Lung (tissue), 12 donors: ENCODE results near the gene MSANTD1. TPM values are rescaled to one million over a fixed set of nuclear protein-coding genes. Genes with fewer than 3 reads are reported as not detected.

Experiments used
- ATAC-seq: fragments of 200-7000 bp; cut with Tn5 transposase; one replicate; pipeline ENCODE4 v1.9.1; 2020; ENCODE audit warnings: moderate number of reproducible peaks; ENCODE audit not compliant: insufficient read depth, low FRiP score
- DNase-seq, 3 donors: peaks; one replicate each; pipeline ENCODE4 v3.0.0-alpha.2; 2013 to 2017
- H3K27ac ChIP-seq, 2 donors: one replicate each; pipeline ENCODE4 v1.5.1; 2013; ENCODE audit warnings: mild to moderate bottlenecking in 2 of 2, moderate library complexity in 2 of 2, control low read depth in 1 of 2, inconsistent platforms in 1 of 2, low read depth in 1 of 2, low read length in 1 of 2
- H3K27me3 ChIP-seq, 3 donors: one replicate each; pipeline ENCODE4 v1.5.1; 2013; ENCODE audit warnings: low read length in 2 of 3; ENCODE audit not compliant: control insufficient read depth in 3 of 3, insufficient read depth in 3 of 3
- H3K36me3 ChIP-seq, 4 donors: one replicate each; pipeline ENCODE4 v1.5.1; 2013; ENCODE audit warnings: low read length in 4 of 4, mild to moderate bottlenecking in 1 of 4, moderate library complexity in 1 of 4; ENCODE audit not compliant: control insufficient read depth in 4 of 4, insufficient read depth in 4 of 4
- H3K4me1 ChIP-seq, 5 donors: one replicate each; pipeline ENCODE4 v1.5.1; 2013; ENCODE audit warnings: low read length in 5 of 5, mild to moderate bottlenecking in 2 of 5, moderate library complexity in 1 of 5; ENCODE audit not compliant: control insufficient read depth in 5 of 5, insufficient read depth in 5 of 5
- H3K4me3 ChIP-seq: one replicate; pipeline ENCODE4 v1.5.1; 2013; ENCODE audit warnings: mild to moderate bottlenecking, control low read depth, moderate library complexity
- H3K9ac ChIP-seq, 2 donors: one replicate each; pipeline ENCODE4 v1.5.1; 2013; ENCODE audit warnings: low read length in 2 of 2, control low read depth in 1 of 2; ENCODE audit not compliant: insufficient read depth in 1 of 2
- H3K9me3 ChIP-seq, 4 donors: one replicate each; pipeline ENCODE4 v1.5.1; 2013; ENCODE audit warnings: low read length in 3 of 4, mild to moderate bottlenecking in 1 of 4, moderate library complexity in 1 of 4; ENCODE audit not compliant: control insufficient read depth in 4 of 4, insufficient read depth in 3 of 4
- WGBS, 2 donors: extraction: QIAGEN DNeasy Blood & Tissue Kit; methylation state at CpG; one replicate each; pipeline ENCODE4 v1.1.7; 2013; 5-methylcytosine and 5-hydroxymethylcytosine counted together
- polyA plus RNA-seq, 2 donors: library from polyadenylated mRNA; stranded (reverse); fragments of 200-250 nt; gene quantifications; one replicate each; pipeline ENCODE4 v1.2.1, GENCODE V29; 2013
- total RNA-seq, 2 donors: library from RNA; depleted of rRNA in 1 of 2; stranded (reverse); fragments of >200 nt in 1 of 2; gene quantifications; one replicate each; pipeline ENCODE4 v1.2.1, GENCODE V29; 2014 to 2021
- TF ChIP-seq, protein P1 (sequence below): IDR thresholded peaks from 2 replicates; pipeline ENCODE4 v1.5.1; 2012; ENCODE audit warnings: mild to moderate bottlenecking; ENCODE audit errors: control extremely low read depth, extremely low read depth
- donor health status: control.
- donor health status: control.
- donor health status: Bipolar disorder and iron deficiency.
- donor health status: healthy.
- donor health status: DM: yes; HTN: yes; CAD: no.

Gene MSANTD1
- total and polyA plus RNA-seq, 4 donors: 0.35 to 1.4 (median 0.88) TPM

DNA sequence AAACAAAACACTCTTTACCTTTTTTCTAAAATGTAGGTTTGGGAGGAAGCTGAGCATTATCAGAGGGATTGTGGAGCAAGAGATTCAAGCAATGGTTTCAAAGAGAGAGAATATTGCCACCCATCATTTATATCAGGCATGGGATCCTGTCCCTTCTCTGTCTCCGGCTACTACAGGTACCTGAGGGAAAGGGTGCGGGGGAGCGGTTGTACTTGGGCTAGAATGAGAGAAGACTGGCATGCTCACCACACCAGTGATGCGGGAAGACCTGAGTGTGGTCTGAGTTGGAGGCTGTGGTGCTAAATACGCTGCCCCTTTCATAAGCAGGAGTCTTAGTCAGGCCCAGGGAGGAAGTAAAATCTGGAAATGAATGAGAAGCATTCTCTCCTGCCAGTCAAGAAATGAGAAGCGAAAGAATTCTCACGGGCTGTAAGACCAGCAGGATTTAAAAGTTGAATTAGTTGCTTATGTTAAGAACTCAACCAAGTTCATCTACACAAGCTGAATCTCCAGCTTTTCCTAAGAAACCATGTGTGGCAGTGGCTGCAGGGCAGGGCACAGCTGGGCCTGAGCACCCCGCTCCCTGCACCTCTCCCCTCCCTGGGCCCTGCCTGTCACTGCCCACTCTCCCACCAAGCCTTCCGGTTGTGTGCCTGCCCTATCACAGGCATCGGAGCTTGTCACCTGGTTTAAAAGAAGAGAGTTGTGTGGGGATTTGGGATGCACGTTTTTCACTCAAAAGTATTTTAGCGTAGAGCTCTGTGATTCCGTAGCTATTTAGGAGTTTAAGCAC lies 24.8 kb upstream of the MSANTD1 start:
- no peak overlapping the region for H3K27ac ChIP-seq
- ATAC-seq: no peak

DNA sequence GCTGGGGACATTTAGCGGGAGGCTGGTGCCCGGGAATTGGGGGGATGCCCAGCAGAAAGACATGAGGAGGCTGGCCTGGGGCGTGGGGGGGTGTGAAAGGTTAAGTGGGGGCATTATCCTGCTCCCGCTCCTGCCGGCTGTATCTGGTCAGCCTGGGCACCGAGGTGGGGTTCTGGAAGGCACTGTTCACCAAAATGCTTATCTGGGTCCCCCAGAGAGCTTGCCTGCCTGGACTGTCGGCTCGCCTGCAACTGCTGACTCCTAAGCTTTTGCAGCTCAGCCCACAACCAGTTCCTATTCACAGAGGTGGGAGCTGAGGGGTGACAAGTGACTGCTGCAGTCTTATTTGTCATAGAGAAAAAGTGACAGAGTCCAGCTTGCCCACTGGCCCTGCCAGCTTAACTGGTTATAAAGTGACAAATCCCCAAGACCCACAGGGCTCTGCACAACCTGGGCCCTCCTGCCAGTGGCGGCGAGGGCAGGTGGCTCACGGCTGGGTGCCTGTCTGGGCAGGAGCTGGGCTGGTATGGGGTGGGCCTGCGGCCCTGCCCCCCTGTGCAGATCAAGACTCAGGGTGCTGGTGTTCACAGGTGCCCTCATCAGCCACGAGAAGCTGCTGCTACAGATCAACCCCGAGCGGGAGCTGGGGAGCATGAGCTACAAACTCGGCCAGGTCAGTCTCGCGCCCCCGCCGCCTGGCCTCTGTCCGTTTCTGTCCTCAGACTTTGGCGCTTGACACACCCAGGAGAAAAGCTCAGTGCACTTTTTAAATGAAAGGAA lies 23.7 kb upstream of the MSANTD1 start:
- no peak overlapping the region for H3K9ac ChIP-seq
- DNase-seq (no peak), ATAC-seq (no peak)
- H3K27ac ChIP-seq: no peak overlapping the region
- H3K9me3 ChIP-seq: peaks cover 0 to 3% (median 0%) of the 10 kb centered on the region in 4 donors
- H3K4me1 ChIP-seq: peaks cover 0 to 7% (median 0%) of the 10 kb centered on the region in 5 donors
- peaks cover 22 to 63% (median 56%) of the 10 kb centered on the region in 4 donors for H3K36me3 ChIP-seq
- 88 to 92% methylated on average over 22 of the region's 22 CpGs for WGBS, 2 donors
- H3K4me3 ChIP-seq: no peak overlapping the region
- peaks cover 0 to 5% (median 0%) of the 10 kb centered on the region in 3 donors for H3K27me3 ChIP-seq
- TF ChIP-seq, protein P1, sequence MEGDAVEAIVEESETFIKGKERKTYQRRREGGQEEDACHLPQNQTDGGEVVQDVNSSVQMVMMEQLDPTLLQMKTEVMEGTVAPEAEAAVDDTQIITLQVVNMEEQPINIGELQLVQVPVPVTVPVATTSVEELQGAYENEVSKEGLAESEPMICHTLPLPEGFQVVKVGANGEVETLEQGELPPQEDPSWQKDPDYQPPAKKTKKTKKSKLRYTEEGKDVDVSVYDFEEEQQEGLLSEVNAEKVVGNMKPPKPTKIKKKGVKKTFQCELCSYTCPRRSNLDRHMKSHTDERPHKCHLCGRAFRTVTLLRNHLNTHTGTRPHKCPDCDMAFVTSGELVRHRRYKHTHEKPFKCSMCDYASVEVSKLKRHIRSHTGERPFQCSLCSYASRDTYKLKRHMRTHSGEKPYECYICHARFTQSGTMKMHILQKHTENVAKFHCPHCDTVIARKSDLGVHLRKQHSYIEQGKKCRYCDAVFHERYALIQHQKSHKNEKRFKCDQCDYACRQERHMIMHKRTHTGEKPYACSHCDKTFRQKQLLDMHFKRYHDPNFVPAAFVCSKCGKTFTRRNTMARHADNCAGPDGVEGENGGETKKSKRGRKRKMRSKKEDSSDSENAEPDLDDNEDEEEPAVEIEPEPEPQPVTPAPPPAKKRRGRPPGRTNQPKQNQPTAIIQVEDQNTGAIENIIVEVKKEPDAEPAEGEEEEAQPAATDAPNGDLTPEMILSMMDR: no peak

More for the DNA sequence above, 24.8 kb upstream of the MSANTD1 start:
- TF ChIP-seq, protein P1: no peak
- H3K4me3 ChIP-seq: no peak overlapping the region
- H3K4me1 ChIP-seq: peaks cover 0 to 7% (median 3%) of the 10 kb centered on the region in 5 donors
- peaks cover 0 to under 1% (median 0%) of the 10 kb centered on the region in 3 donors for H3K27me3 ChIP-seq
- no peaks in the 10 kb centered on the region for H3K9me3 ChIP-seq
- no peak for DNase-seq
- H3K9ac ChIP-seq: no peak overlapping the region
- H3K36me3 ChIP-seq: peaks cover 16 to 62% (median 51%) of the 10 kb centered on the region in 4 donors
- 88 to 90% methylated on average over 13 of the region's 13 CpGs for WGBS, 2 donors

DNA sequence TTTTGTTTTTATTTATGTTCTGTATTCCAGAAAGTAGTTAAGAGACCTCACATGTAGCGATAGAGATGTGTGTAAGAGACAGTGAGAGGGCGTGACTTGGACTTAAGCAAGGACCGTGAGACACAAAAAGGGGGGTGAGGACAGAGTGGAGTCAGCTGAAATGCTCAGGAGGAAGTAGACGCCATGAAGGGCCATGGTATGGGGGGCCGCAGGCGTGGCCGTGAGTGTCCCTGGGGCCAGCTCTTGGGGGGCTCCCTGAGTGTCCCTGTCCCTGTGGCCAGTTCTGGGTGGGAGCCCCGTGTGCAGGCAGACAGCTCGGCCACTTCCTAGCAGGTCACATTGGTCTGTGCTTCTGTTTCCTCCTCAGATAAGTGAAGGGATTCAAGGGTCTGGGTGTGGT lies 23.0 kb upstream of the MSANTD1 start:
- Histone ChIP-seq H3K9ac (no peak overlapping the region), H3K27ac (peak overlapping the region in 1 of 2 donors; percentile 84)
- peak; percentile 41 for ATAC-seq

More for the DNA sequence above, 23.0 kb upstream of the MSANTD1 start:
- no peak overlapping the region for H3K4me3 ChIP-seq
- DNase-seq: peak; percentile 46 to 79 (median 59)
- peaks cover 0 to 3% (median 0%) of the 10 kb centered on the region in 4 donors for H3K9me3 ChIP-seq
- 58 to 72% methylated on average over 9 of the region's 9 CpGs for WGBS, 2 donors
- peaks cover 0 to 5% (median 0%) of the 10 kb centered on the region in 3 donors for H3K27me3 ChIP-seq
- peaks cover 25 to 62% (median 55%) of the 10 kb centered on the region in 4 donors for H3K36me3 ChIP-seq
- peaks cover 0 to 7% (median 0%) of the 10 kb centered on the region in 5 donors for H3K4me1 ChIP-seq
- TF ChIP-seq, protein P1: no peak
